Measurements from ENCODE around the gene CAND1. TPM values are rescaled to one million over a fixed set of nuclear protein-coding genes. Genes with fewer than 3 reads are reported as not detected.

Gene CAND1
- total and polyA plus RNA-seq, 9 of the 15 experiments (the other 6 are each of a cell fraction or from before 2014, with no cell fraction given): 24.0 to 167 (median 77.5) TPM

GRCh38 chr12:67269633-67270573 is 745 bp downstream of the CAND1 start (continued):
- TF ChIP-seq ARID1B (IDR thresholded peaks at IDR 0.05) (no peak), ETV5 (CRISPR knock-in tag; IDR thresholded peaks at IDR 0.05; ENCODE audit: low read depth) (no peak), TEAD1 (CRISPR knock-in tag; IDR thresholded peaks at IDR 0.05) (peak in 1 of 2 experiments; percentile 11; a peak in 1 of 4 replicates), EWSR1 (IDR thresholded peaks at IDR 0.05; ENCODE audit: borderline replicate concordance, low read depth, partially characterized antibody) (no peak), MECOM (CRISPR knock-in tag; IDR thresholded peaks at IDR 0.05) (no peak), TRIM28 (IDR thresholded peaks at IDR 0.05) (no peak), CBFA2T2 (conservative IDR thresholded peaks at IDR 0.05) (no peak), CBX2 (IDR thresholded peaks at IDR 0.05; ENCODE audit: insufficient read depth, low read length, poor library complexity, severe bottlenecking) (no peak), OTX1 (CRISPR knock-in tag; IDR thresholded peaks at IDR 0.05) (no peak), ZNF75A (CRISPR knock-in tag; IDR thresholded peaks at IDR 0.05) (no peak), ZSCAN32 (CRISPR knock-in tag; IDR thresholded peaks at IDR 0.05) (no peak), ZBED1 (IDR thresholded peaks at IDR 0.05) (no peak), POU5F1 (IDR thresholded peaks at IDR 0.05; ENCODE audit: borderline replicate concordance, low read depth, low read length, partially characterized antibody) (no peak), SUPT5H (IDR thresholded peaks at IDR 0.05) (no peak), NELFE (IDR thresholded peaks at IDR 0.05; ENCODE audit: insufficient read depth, insufficient read length) (no peak), SIN3A (IDR thresholded peaks at IDR 0.05; ENCODE audit: borderline replicate concordance in 2 of 2, control insufficient read depth in 1 of 2, low read depth in 2 of 2, low read length in 2 of 2) (peak in 1 of 2 experiments; percentile 28; a peak in 2 of 4 replicates), TBL1XR1 (IDR thresholded peaks at IDR 0.05; ENCODE audit: low read length in 2 of 2) (no peak), ZNF449 (CRISPR knock-in tag; IDR thresholded peaks at IDR 0.05) (no peak), U2AF2 (optimal IDR thresholded peaks at IDR 0.05; ENCODE audit: low read depth, low read length) (no peak), ZNF253 (CRISPR knock-in tag; conservative IDR thresholded peaks at IDR 0.05) (no peak), HDAC1 (IDR thresholded peaks at IDR 0.05) (peak in 1 of 2 experiments; percentile 37; a peak in 1 of 4 replicates), E2F8 (IDR thresholded peaks at IDR 0.05; ENCODE audit: low read depth, partially characterized antibody) (peak; percentile 84), E2F3 (CRISPR knock-in tag; IDR thresholded peaks at IDR 0.05) (no peak), ZNF76 (CRISPR knock-in tag; IDR thresholded peaks at IDR 0.05; ENCODE audit: borderline replicate concordance) (no peak), POLR2G (IDR thresholded peaks at IDR 0.05; ENCODE audit: low read depth, low read length) (peak; percentile 75)

Measured in K562 (cell line).